Spleen (tissue), 11 donors: Measurements from ENCODE around the gene SELENOM. TPM values are rescaled to one million over a fixed set of nuclear protein-coding genes. Genes with fewer than 3 reads are reported as not detected.

Experiments
- DNase-seq: peaks from one replicate; pipeline ENCODE4 v3.0.0-alpha.2; 2020
- H3K27ac ChIP-seq, 8 donors: fragments of 200-600 bp; sonication (generic) in 7 of 8; 1 replicate in 4 of 8; 2 replicates in 4 of 8; pipeline versions ENCODE4 v1.5.0 to v1.8.0; 2016 to 2021; ENCODE audit warnings: inconsistent platforms in 4 of 8, mild to moderate bottlenecking in 4 of 8, moderate library complexity in 1 of 8
- H3K27me3 ChIP-seq, 7 donors: fragments of 200-600 bp; sonication (generic) in 6 of 7; replicated peaks in 1 of 7; 1 replicate in 4 of 7; 2 replicates in 3 of 7; pipeline versions ENCODE4 v1.5.0 to v1.8.0; 2016 to 2021; ENCODE audit warnings: inconsistent platforms in 3 of 7, mild to moderate bottlenecking in 1 of 7
- H3K36me3 ChIP-seq, 6 donors: fragments of 200-600 bp; sonication (generic) in 5 of 6; 1 replicate in 4 of 6; 2 replicates in 2 of 6; pipeline versions ENCODE4 v1.5.0 to v1.8.0; 2016 to 2021; ENCODE audit warnings: inconsistent platforms in 2 of 6
- H3K4me1 ChIP-seq, 6 donors: fragments of 200-600 bp; sonication (generic) in 5 of 6; 1 replicate in 3 of 6; 2 replicates in 3 of 6; pipeline versions ENCODE4 v1.5.0 to v1.8.0; 2016 to 2021; ENCODE audit warnings: inconsistent platforms in 3 of 6
- H3K4me3 ChIP-seq, 8 donors: fragments of 200-600 bp; sonication (generic) in 7 of 8; 1 replicate in 4 of 8; 2 replicates in 4 of 8; pipeline versions ENCODE4 v1.5.0 to v1.8.0; 2016 to 2021; ENCODE audit warnings: inconsistent platforms in 4 of 8, mild to moderate bottlenecking in 4 of 8, moderate library complexity in 2 of 8
- H3K9me3 ChIP-seq, 8 donors: fragments of 200-600 bp; sonication (generic) in 7 of 8; 1 replicate in 4 of 8; 2 replicates in 4 of 8; pipeline versions ENCODE4 v1.5.0 to v1.8.0; 2016 to 2021; ENCODE audit warnings: inconsistent platforms in 4 of 8
- CTCF ChIP-seq, 11 experiments: fragments of 200-600 bp in 7 of 11; fragments of 450-650 bp in 4 of 11; sonication (generic) in 4 of 11; IDR thresholded peaks in 8 of 11; conservative IDR thresholded peaks in 3 of 11; 1 replicate in 7 of 11; 2 replicates in 4 of 11; pipeline versions ENCODE4 v1.4.0 to v1.8.0; 2016 to 2021; ENCODE audit warnings: antibody characterized with exemption in 11 of 11, inconsistent platforms in 4 of 11, mild to moderate bottlenecking in 1 of 11
- POLR2A ChIP-seq, 3 donors: fragments of 450-650 bp; IDR thresholded peaks; one replicate each; pipeline ENCODE4 v1.5.1; 2017; ENCODE audit warnings: antibody characterized with exemption in 3 of 3, mild to moderate bottlenecking in 1 of 3
- POLR2AphosphoS5 ChIP-seq, 3 donors: sonication (generic); formaldehyde crosslinking; IDR thresholded peaks; one replicate each; pipeline ENCODE4 v1.5.1; 2017; ENCODE audit warnings: antibody characterized with exemption in 3 of 3
- WGBS, 5 donors: extraction: QIAGEN DNeasy Blood & Tissue Kit in 3 of 5; methylation state at CpG; one replicate each; pipeline versions ENCODE4 v1.1.5 to v1.1.7; 2013 to 2018; 5-methylcytosine and 5-hydroxymethylcytosine counted together
- intact Hi-C: fragments of 100-400 bp; cut with DNase I; formaldehyde crosslinking; loops from one replicate; pipeline ENCODE4 v1.15.0; 2023; ENCODE audit warnings: low total_unique reads
- polyA plus RNA-seq, 3 donors: library from polyadenylated mRNA; stranded (reverse); fragments of 200-250 nt; gene quantifications; one replicate each; pipeline ENCODE4 v1.2.1, GENCODE V29; 2013
- total RNA-seq, 7 donors: library from RNA; depleted of rRNA in 3 of 7; stranded (reverse); fragments of >200 nt in 3 of 7; fragmentation: NEBNext Ultra II Directional in 4 of 7; extraction: Animal tissue kit (Norgen Biotek cat#: 25700) in 4 of 7; gene quantifications; one replicate each; pipeline versions ENCODE4 v1.1.0 to v1.2.1, GENCODE V29; 2016 to 2021
- donor health status: healthy with polysubstance abuse.
- donor health status: DM: no; HTN: no; CAD: no; lungs with moderate emphysema.
- donor health status: DM: no; HTN: no; CAD: no.
- donor health status: Bipolar disorder and iron deficiency.
- donor health status: healthy.
- donor health status: DM: no; HTN: no; CAD: no.
- donor health status: DM: yes; HTN: yes; CAD: no.

SELENOM gene
- total and polyA plus RNA-seq, 10 donors = 47.0 to 151 (median 70.3) TPM

- Histone ChIP-seq H3K4me3 (no peak overlapping the region), H3K27me3 (no peaks in the 10 kb centered on the region), H3K9me3 (no peaks in the 10 kb centered on the region), H3K36me3 (no peaks in the 10 kb centered on the region), H3K4me1 (peaks cover 0 to 7% (median 0%) of the 10 kb centered on the region in 6 donors), H3K27ac (peak overlapping the region in 2 of 8 donors; percentile 33 to 63)
- no peak for TF ChIP-seq POLR2AphosphoS5 (IDR thresholded peaks at IDR 0.05)
- TF ChIP-seq CTCF (IDR thresholded peaks at IDR 0.05 in 8 of 11, conservative IDR thresholded peaks at IDR 0.05 in 3 of 11) = no peak
- no peak for TF ChIP-seq POLR2A (IDR thresholded peaks at IDR 0.05)
- intact Hi-C loops = no loop called here
- whole genome bisulfite sequencing, 5 donors = 83 to 92% (median 86%) methylated on average over 5 of the region's 5 CpGs
- no peak for DNase-seq
Measured at GRCh38 chr22:31056986-31057599, 50.3 kb downstream of the SELENOM start.

GRCh38 chr22:31055635-31056159 is 51.7 kb downstream of the SELENOM start:
- peak overlapping the region in 7 of 8 donors; percentile 29 to 63 (median 51) for H3K27ac ChIP-seq
- no peak for DNase-seq

GRCh38 chr22:31055117-31055634 is 52.2 kb downstream of the SELENOM start:
- 70 to 81% (median 74%) methylated on average over 5 of the region's 5 CpGs for WGBS, 5 donors
- peaks cover 0 to 26% (median 6%) of the 10 kb centered on the region in 6 donors for H3K4me1 ChIP-seq
- TF ChIP-seq POLR2AphosphoS5 (IDR thresholded peaks at IDR 0.05) (no peak), POLR2A (IDR thresholded peaks at IDR 0.05) (no peak), CTCF (IDR thresholded peaks at IDR 0.05 in 8 of 11, conservative IDR thresholded peaks at IDR 0.05 in 3 of 11) (no peak)
- H3K36me3 ChIP-seq = no peaks in the 10 kb centered on the region
- H3K27ac ChIP-seq = peak overlapping the region in 7 of 8 donors; percentile 29 to 70 (median 56)
- intact Hi-C loops = no loop called here
- DNase-seq = no peak
- H3K9me3 ChIP-seq = no peaks in the 10 kb centered on the region
- no peaks in the 10 kb centered on the region for H3K27me3 ChIP-seq
- H3K4me3 ChIP-seq = no peak overlapping the region

More at GRCh38 chr22:31055635-31056159, 51.7 kb downstream of the SELENOM start:
- H3K4me1 ChIP-seq = peaks cover 0 to 21% (median 1%) of the 10 kb centered on the region in 6 donors
- 60 to 76% (median 69%) methylated on average over 11 to 13 of the region's 13 CpGs for WGBS, 5 donors
- no peaks in the 10 kb centered on the region for H3K27me3 ChIP-seq
- no peaks in the 10 kb centered on the region for H3K36me3 ChIP-seq
- TF ChIP-seq POLR2AphosphoS5 (IDR thresholded peaks at IDR 0.05) = peak; percentile 58 to 81 (median 65)
- TF ChIP-seq POLR2A (IDR thresholded peaks at IDR 0.05) = no peak
- intact Hi-C loops = no loop called here
- H3K4me3 ChIP-seq = no peak overlapping the region
- H3K9me3 ChIP-seq = no peaks in the 10 kb centered on the region

Other genes starting within 250 kb of the SELENOM start
- gene MORC2, start 138.8 kb downstream of the SELENOM start, total RNA-seq = 10 to 100 TPM; 18.2 to 24.4 (median 21.0) TPM
- 10 to 100 TPM; 19.2 to 24.7 (median 24.5) TPM for gene MORC2, start 138.8 kb downstream of the SELENOM start, polyA plus RNA-seq
- 100 to 1,000 TPM in 2 of 7 donors, 10 to 100 TPM in 5; 62.1 to 127 (median 91.0) TPM for gene TUG1, start 138.3 kb downstream of the SELENOM start, total RNA-seq
- gene TUG1, start 138.3 kb downstream of the SELENOM start, polyA plus RNA-seq = 10 to 100 TPM; 23.3 to 35.2 (median 24.3) TPM
- 100 to 1,000 TPM; 124 to 230 (median 159) TPM for gene SMTN, start 26.2 kb downstream of the SELENOM start, total RNA-seq
- 10 to 100 TPM; 21.2 to 88.9 (median 47.0) TPM for gene SMTN, start 26.2 kb downstream of the SELENOM start, polyA plus RNA-seq
- under 1 TPM in 5 of 7 donors, not detected in 2; 0.23 to 0.87 (median 0.60) TPM for gene INPP5J, start 15.4 kb upstream of the SELENOM start, total RNA-seq
- under 1 TPM; 0.14 to 0.51 (median 0.33) TPM for gene INPP5J, start 15.4 kb upstream of the SELENOM start, polyA plus RNA-seq
- gene PLA2G3, start 32.9 kb upstream of the SELENOM start, total RNA-seq = not detected
- gene PLA2G3, start 32.9 kb upstream of the SELENOM start, polyA plus RNA-seq = not detected
- 10 to 100 TPM; 22.6 to 28.5 (median 25.7) TPM for gene RNF185, start 52.6 kb upstream of the SELENOM start, total RNA-seq
- 10 to 100 TPM; 12.4 to 19.3 (median 12.5) TPM for gene RNF185, start 52.6 kb upstream of the SELENOM start, polyA plus RNA-seq
- 100 to 1,000 TPM in 3 of 7 donors, 10 to 100 TPM in 4; 51.6 to 182 (median 78.1) TPM for gene LIMK2, start 104.7 kb upstream of the SELENOM start, total RNA-seq
- gene LIMK2, start 104.7 kb upstream of the SELENOM start, polyA plus RNA-seq = 10 to 100 TPM in 2 of 3 donors, 1 to 10 TPM in 1; 6.1 to 15.2 (median 11.0) TPM
- 100 to 1,000 TPM in 5 of 7 donors, 10 to 100 TPM in 2; 36.6 to 152 (median 104) TPM for gene PIK3IP1, start 184.9 kb upstream of the SELENOM start, total RNA-seq
- 10 to 100 TPM; 36.1 to 94.7 (median 40.6) TPM for gene PIK3IP1, start 184.9 kb upstream of the SELENOM start, polyA plus RNA-seq
- gene PATZ1, start 238.8 kb upstream of the SELENOM start, total RNA-seq = 10 to 100 TPM; 24.7 to 36.9 (median 33.4) TPM
- 10 to 100 TPM; 19.8 to 25.6 (median 20.6) TPM for gene PATZ1, start 238.8 kb upstream of the SELENOM start, polyA plus RNA-seq